CD14-positive monocyte (primary cell): ENCODE results near the gene RAB28. TPM values are rescaled to one million over a fixed set of nuclear protein-coding genes. Genes with fewer than 3 reads are reported as not detected.

Source experiments
- DNase-seq, 3 donors: peaks; one replicate each; pipeline ENCODE4 v3.0.0-alpha.2; 2011 to 2022
- H2AFZ ChIP-seq: 2 replicates; pipeline ENCODE4 v1.6.0; 2012; ENCODE audit warnings: mild to moderate bottlenecking, low read depth, low read length, inconsistent platforms; ENCODE audit not compliant: insufficient read depth, poor library complexity, severe bottlenecking
- H3K27ac ChIP-seq, 2 donors: 1 replicate in 1 of 2; 2 replicates in 1 of 2; pipeline ENCODE4 v1.5.1; 2012 to 2013; ENCODE audit warnings: low read length in 2 of 2, control low read depth in 1 of 2, inconsistent platforms in 1 of 2, low read depth in 1 of 2, mild to moderate bottlenecking in 1 of 2
- H3K27me3 ChIP-seq, 2 donors: one replicate each; pipeline versions ENCODE4 v1.6.0 to v1.6.1; 2011 to 2013; ENCODE audit warnings: low read length in 2 of 2; ENCODE audit not compliant: control insufficient read depth in 2 of 2, insufficient read depth in 2 of 2
- H3K36me3 ChIP-seq, 2 donors: replicated peaks in 1 of 2; 1 replicate in 1 of 2; 2 replicates in 1 of 2; pipeline versions ENCODE4 v1.5.1 to v1.6.1; 2012 to 2013; ENCODE audit warnings: low read length in 2 of 2, control low read depth in 1 of 2, inconsistent platforms in 1 of 2, mild to moderate bottlenecking in 1 of 2; ENCODE audit not compliant: insufficient read depth in 2 of 2, control insufficient read depth in 1 of 2
- H3K4me1 ChIP-seq, 2 donors: 1 replicate in 1 of 2; 2 replicates in 1 of 2; pipeline versions ENCODE4 v1.5.1 to v1.6.1; 2012 to 2013; ENCODE audit warnings: low read length in 2 of 2, control low read depth in 1 of 2, inconsistent platforms in 1 of 2, mild to moderate bottlenecking in 1 of 2, moderate library complexity in 1 of 2; ENCODE audit not compliant: insufficient read depth in 2 of 2, control insufficient read depth in 1 of 2
- H3K4me2 ChIP-seq: replicated peaks from 2 replicates; pipeline ENCODE3; 2012; ENCODE audit warnings: low read length, moderate library complexity, mild to moderate bottlenecking; ENCODE audit not compliant: poor library complexity, severe bottlenecking; ENCODE audit errors: extremely low read depth
- H3K4me3 ChIP-seq, 3 experiments: fragments of 200-600 bp in 1 of 3; sonication (generic) in 1 of 3; replicated peaks in 1 of 3; 1 replicate in 2 of 3; 2 replicates in 1 of 3; pipeline ENCODE4 v1.5.1; 2011 to 2013; ENCODE audit warnings: low read length in 3 of 3, mild to moderate bottlenecking in 3 of 3, control low read depth in 2 of 3, low read depth in 2 of 3, inconsistent platforms in 1 of 3, moderate library complexity in 1 of 3
- H3K79me2 ChIP-seq: 2 replicates; pipeline ENCODE4 v1.6.0; 2012; ENCODE audit warnings: mild to moderate bottlenecking, control low read depth, inconsistent platforms, low read length, moderate library complexity; ENCODE audit not compliant: insufficient read depth
- H3K9ac ChIP-seq: 2 replicates; pipeline ENCODE4 v1.6.0; 2017; ENCODE audit warnings: low read length, mild to moderate bottlenecking; ENCODE audit not compliant: insufficient read depth, poor library complexity, severe bottlenecking
- H3K9me3 ChIP-seq, 2 donors: replicated peaks in 1 of 2; 1 replicate in 1 of 2; 2 replicates in 1 of 2; pipeline versions ENCODE4 v1.5.1 to v1.6.1; 2012 to 2013; ENCODE audit warnings: low read length in 2 of 2, control low read depth in 1 of 2; ENCODE audit not compliant: control insufficient read depth in 1 of 2, insufficient read depth in 1 of 2
- H4K20me1 ChIP-seq: 2 replicates; pipeline ENCODE4 v1.6.0; 2012; ENCODE audit warnings: mild to moderate bottlenecking, low read length, control low read depth, moderate library complexity; ENCODE audit not compliant: insufficient read depth
- H3K27ac Mint-ChIP-seq, 7 donors: one replicate each; pipeline ENCODE4 v1.8.0; 2020; ENCODE audit warnings: mild to moderate bottlenecking in 7 of 7, mixed read lengths in 7 of 7, moderate library complexity in 6 of 7, inconsistent platforms in 2 of 7
- H3K27me3 Mint-ChIP-seq, 3 donors: one replicate each; pipeline ENCODE4 v1.8.0; 2021 to 2022; ENCODE audit warnings: low read depth in 3 of 3, mild to moderate bottlenecking in 3 of 3, mixed read lengths in 3 of 3, moderate library complexity in 3 of 3, inconsistent platforms in 1 of 3
- H3K36me3 Mint-ChIP-seq, 2 donors: one replicate each; pipeline ENCODE4 v1.8.0; 2020; ENCODE audit warnings: mixed read lengths in 2 of 2, inconsistent platforms in 1 of 2, mild to moderate bottlenecking in 1 of 2
- H3K4me1 Mint-ChIP-seq: one replicate; pipeline ENCODE4 v1.8.0; 2020; ENCODE audit warnings: mild to moderate bottlenecking, mixed read lengths
- H3K4me3 Mint-ChIP-seq, 2 donors: one replicate each; pipeline ENCODE4 v1.8.0; 2020; ENCODE audit warnings: mild to moderate bottlenecking in 2 of 2, mixed read lengths in 2 of 2, moderate library complexity in 1 of 2
- H3K9me3 Mint-ChIP-seq, 7 donors: one replicate each; pipeline ENCODE4 v1.8.0; 2020 to 2022; ENCODE audit warnings: mixed read lengths in 7 of 7, mild to moderate bottlenecking in 6 of 7, moderate library complexity in 6 of 7, inconsistent platforms in 2 of 7
- WGBS: methylation state at CpG from one replicate; pipeline ENCODE4 v1.1.5; 2013; ENCODE audit warnings: missing lambda C conversion rate; ENCODE audit not compliant: insufficient coverage; 5-methylcytosine and 5-hydroxymethylcytosine counted together
- intact Hi-C, 2 donors: fragments of 100-400 bp; cut with micrococcal nuclease; formaldehyde crosslinking; loops; one replicate each; pipeline versions ENCODE4 v1.15.0 to v1.15.1; 2023
- polyA plus RNA-seq, 3 donors: library from polyadenylated mRNA; depleted of rRNA in 1 of 3; unstranded in 2 of 3; stranded (reverse) in 1 of 3; fragments of 300-500 nt in 2 of 3; fragments of >200 nt in 1 of 3; fragmentation: Illumina TruSeq in 2 of 3; gene quantifications; 1 replicate in 2 of 3; 2 replicates in 1 of 3; pipeline ENCODE4 v1.2.3, GENCODE V29; 2012 to 2021
- TF ChIP-seq, protein P1 (sequence below): fragments of 200-600 bp; IDR thresholded peaks from one replicate; pipeline ENCODE4 v1.8.0; 2022; ENCODE audit warnings: antibody characterized with exemption, mild to moderate bottlenecking

The RAB28 gene
- polyA plus RNA-seq, 3 donors, result 7.6 to 18.0 (median 17.8) TPM

DNA sequence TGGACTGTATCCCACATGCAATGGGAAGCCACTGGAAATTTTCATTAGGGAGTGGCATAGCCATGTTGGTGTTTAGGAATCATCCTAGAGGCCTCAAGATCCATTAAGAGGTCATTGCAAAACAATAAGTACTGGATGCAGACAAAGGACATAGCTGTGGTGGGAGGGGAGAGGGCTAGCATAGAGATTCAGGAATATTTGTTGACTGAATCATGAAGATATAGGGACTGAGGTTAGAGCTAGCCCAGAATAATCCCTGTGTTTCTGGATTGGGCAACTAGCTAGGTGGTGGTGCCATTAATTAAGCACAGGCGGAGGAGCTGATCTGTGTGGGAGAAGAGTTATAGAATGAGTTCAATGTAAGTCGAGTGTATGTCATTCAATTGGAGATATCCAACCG is 135.0 kb downstream of the RAB28 start:
- intact Hi-C loops, result no loop called here
- Histone ChIP-seq H3K27me3 (no peaks in the 10 kb centered on the region), H4K20me1 (no peaks in the 10 kb centered on the region), H3K9me3 (peaks cover 0 to 7% of the 10 kb centered on the region in 2 donors), H3K4me2 (no peak overlapping the region), H3K9ac (no peak overlapping the region), H3K79me2 (no peaks in the 10 kb centered on the region), H3K4me3 (no peak overlapping the region), H3K36me3 (no peaks in the 10 kb centered on the region), H3K27ac (no peak overlapping the region), H2AFZ (no peak overlapping the region), H3K4me1 (no peaks in the 10 kb centered on the region)
- Mint-ChIP-seq H3K4me1 (no peaks in the 10 kb centered on the region), H3K36me3 (peaks cover 0 to 2% of the 10 kb centered on the region in 2 donors), H3K27me3 (no peaks in the 10 kb centered on the region), H3K27ac (no peak overlapping the region), H3K4me3 (no peak overlapping the region), H3K9me3 (peaks cover 2 to 21% (median 7%) of the 10 kb centered on the region in 7 donors)
- 93% methylated on average over 3 of the region's 3 CpGs for WGBS
- no peak for DNase-seq
- TF ChIP-seq, protein P1, sequence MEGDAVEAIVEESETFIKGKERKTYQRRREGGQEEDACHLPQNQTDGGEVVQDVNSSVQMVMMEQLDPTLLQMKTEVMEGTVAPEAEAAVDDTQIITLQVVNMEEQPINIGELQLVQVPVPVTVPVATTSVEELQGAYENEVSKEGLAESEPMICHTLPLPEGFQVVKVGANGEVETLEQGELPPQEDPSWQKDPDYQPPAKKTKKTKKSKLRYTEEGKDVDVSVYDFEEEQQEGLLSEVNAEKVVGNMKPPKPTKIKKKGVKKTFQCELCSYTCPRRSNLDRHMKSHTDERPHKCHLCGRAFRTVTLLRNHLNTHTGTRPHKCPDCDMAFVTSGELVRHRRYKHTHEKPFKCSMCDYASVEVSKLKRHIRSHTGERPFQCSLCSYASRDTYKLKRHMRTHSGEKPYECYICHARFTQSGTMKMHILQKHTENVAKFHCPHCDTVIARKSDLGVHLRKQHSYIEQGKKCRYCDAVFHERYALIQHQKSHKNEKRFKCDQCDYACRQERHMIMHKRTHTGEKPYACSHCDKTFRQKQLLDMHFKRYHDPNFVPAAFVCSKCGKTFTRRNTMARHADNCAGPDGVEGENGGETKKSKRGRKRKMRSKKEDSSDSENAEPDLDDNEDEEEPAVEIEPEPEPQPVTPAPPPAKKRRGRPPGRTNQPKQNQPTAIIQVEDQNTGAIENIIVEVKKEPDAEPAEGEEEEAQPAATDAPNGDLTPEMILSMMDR, result no peak

- Histone ChIP-seq H3K27ac (no peak overlapping the region), H3K4me1 (no peaks in the 10 kb centered on the region), H3K36me3 (no peaks in the 10 kb centered on the region), H3K9ac (no peak overlapping the region), H3K4me3 (no peak overlapping the region), H4K20me1 (no peaks in the 10 kb centered on the region), H3K4me2 (no peak overlapping the region), H2AFZ (no peak overlapping the region), H3K9me3 (peaks cover 0 to 7% of the 10 kb centered on the region in 2 donors), H3K79me2 (no peaks in the 10 kb centered on the region), H3K27me3 (no peaks in the 10 kb centered on the region)
- no CpG with 5 or more reads among the region's 3 CpGs for WGBS
- TF ChIP-seq, protein P1, result no peak
- intact Hi-C loops, result no loop called here
- no peaks in the 10 kb centered on the region for H3K4me1 Mint-ChIP-seq
- H3K27ac Mint-ChIP-seq, result no peak overlapping the region
- peaks cover 0 to 2% of the 10 kb centered on the region in 2 donors for H3K36me3 Mint-ChIP-seq
- H3K4me3 Mint-ChIP-seq, result no peak overlapping the region
- DNase-seq, result no peak
- peaks cover 2 to 21% (median 6%) of the 10 kb centered on the region in 7 donors for H3K9me3 Mint-ChIP-seq
- H3K27me3 Mint-ChIP-seq, result no peaks in the 10 kb centered on the region
Measured at GRCh38 chr4:13348216-13348615, 135.9 kb downstream of the RAB28 start.
